HCT116 (cell line): Measurements from ENCODE around the gene AFF1. TPM values are rescaled to one million over a fixed set of nuclear protein-coding genes. Genes with fewer than 3 reads are reported as not detected.

ENCODE experiments used
- ATAC-seq: fragments of 200-7000 bp; cut with Tn5 transposase; 2 replicates; pipeline ENCODE4 v1.9.1; 2020; ENCODE audit warnings: mild to moderate bottlenecking, moderate library complexity
- BruUV-seq: library from RNA; stranded (reverse); fragments of 400-500 nt; replicated peaks from 2 replicates; lab custom pipeline; 2021; lab: Mats Ljungman, UMichigan
- CTCF ChIA-PET: fragments of 300-600 bp; sonication (Branson Sonifier 250); formaldehyde crosslinking; loops from one replicate; lab custom pipeline; 2021; ENCODE audit warnings: antibody characterized with exemption; lab: Charles Lee
- POLR2A ChIA-PET: fragments of 300-600, 350-600 bp; sonication (Branson Sonifier 250); formaldehyde crosslinking; loops from one replicate; lab custom pipeline; 2021; ENCODE audit warnings: antibody characterized with exemption; lab: Charles Lee
- RAD21 ChIA-PET, 2 experiments: fragments of 300-600 bp; sonication (Branson Sonifier 250); formaldehyde crosslinking; loops; one replicate each; lab custom pipeline; 2023; ENCODE audit warnings: low total read pairs in 2 of 2; ENCODE audit not compliant: uncharacterized antibody in 2 of 2, unreplicated experiment in 2 of 2, low non-redundant PET in 1 of 2; lab: Charles Lee
- DNase-seq: peaks from one replicate; pipeline ENCODE4 v3.0.0-alpha.2; 2010; ENCODE audit warnings: low read depth, low spot score
- H2AFZ ChIP-seq: fragments of 200-600 bp; shearing (Covaris generic), sonication (generic); 2 replicates; pipeline ENCODE4 v1.6.1; 2017; ENCODE audit warnings: low read depth, mixed run types, mixed read lengths, antibody characterized with exemption, low read length; ENCODE audit not compliant: poor library complexity, severe bottlenecking
- H3K27ac ChIP-seq: 2 replicates; pipeline ENCODE4 v1.5.1; 2012; ENCODE audit warnings: low read depth, low read length
- H3K27me3 ChIP-seq: fragments of 200-600 bp; sonication (generic); 2 replicates; pipeline ENCODE4 v1.6.1; 2016; ENCODE audit warnings: mixed run types, low read length, mixed read lengths; ENCODE audit not compliant: insufficient read depth
- H3K36me3 ChIP-seq, 2 experiments: fragments of 200-500 bp in 1 of 2; fragments of 200-600 bp in 1 of 2; sonication (Bioruptor generic) in 1 of 2; sonication (generic) in 1 of 2; 2 replicates each; pipeline versions ENCODE4 v1.5.1 to v1.6.1; 2014 to 2016; ENCODE audit warnings: low read length in 2 of 2, inconsistent platforms in 1 of 2, mixed read lengths in 1 of 2, mixed run types in 1 of 2; ENCODE audit not compliant: insufficient read depth in 2 of 2, control insufficient read depth in 1 of 2
- H3K4me1 ChIP-seq, 2 experiments: fragments of 200-600 bp in 1 of 2; sonication (generic) in 1 of 2; 2 replicates each; pipeline versions ENCODE4 v1.5.1 to v1.6.1; 2012 to 2017; ENCODE audit warnings: low read length in 2 of 2, inconsistent platforms in 1 of 2, mild to moderate bottlenecking in 1 of 2, mixed read lengths in 1 of 2, mixed run types in 1 of 2, moderate library complexity in 1 of 2; ENCODE audit not compliant: insufficient read depth in 2 of 2, control insufficient read depth in 1 of 2
- H3K4me2 ChIP-seq: fragments of 200-600 bp; sonication (generic); 2 replicates; pipeline ENCODE4 v1.6.1; 2017; ENCODE audit warnings: mixed run types, low read length, mixed read lengths
- H3K4me3 ChIP-seq, 2 experiments: fragments of 200-600 bp in 1 of 2; sonication (generic) in 1 of 2; replicated peaks in 1 of 2; 2 replicates each; pipeline ENCODE4 v1.5.1; 2011 to 2016; ENCODE audit warnings: low read length in 2 of 2, control low read depth in 1 of 2, low read depth in 1 of 2, mild to moderate bottlenecking in 1 of 2, mixed read lengths in 1 of 2, mixed run types in 1 of 2
- H3K79me2 ChIP-seq: fragments of 200-600 bp; sonication (generic); 2 replicates; pipeline ENCODE4 v1.6.1; 2017; ENCODE audit warnings: mild to moderate bottlenecking, mixed run types, low read length, moderate library complexity, mixed read lengths; ENCODE audit not compliant: insufficient read depth
- H3K9ac ChIP-seq: fragments of 200-600 bp; sonication (generic); 2 replicates; pipeline ENCODE4 v1.6.1; 2016; ENCODE audit warnings: low read length, mixed read lengths
- H3K9me2 ChIP-seq: fragments of 200-600 bp; sonication (generic), shearing (Covaris generic); 2 replicates; pipeline ENCODE4 v1.6.1; 2017; ENCODE audit warnings: mixed run types, mild to moderate bottlenecking, moderate library complexity; ENCODE audit not compliant: insufficient read depth
- H3K9me3 ChIP-seq, 2 experiments: fragments of 200-500 bp in 1 of 2; fragments of 200-600 bp in 1 of 2; sonication (Bioruptor generic) in 1 of 2; sonication (generic) in 1 of 2; 2 replicates each; pipeline ENCODE4 v1.6.1; 2014 to 2017; ENCODE audit warnings: low read length in 2 of 2, mixed read lengths in 2 of 2, inconsistent platforms in 1 of 2, low read depth in 1 of 2, mild to moderate bottlenecking in 1 of 2, mixed run types in 1 of 2, moderate library complexity in 1 of 2; ENCODE audit not compliant: control insufficient read depth in 1 of 2, insufficient read depth in 1 of 2
- H4K20me1 ChIP-seq: fragments of 200-600 bp; sonication (generic), shearing (Covaris generic); 2 replicates; pipeline ENCODE4 v1.6.1; 2017; ENCODE audit warnings: mixed run types, mild to moderate bottlenecking, moderate library complexity; ENCODE audit not compliant: insufficient read depth
- CEBPB ChIP-seq: IDR thresholded peaks from 2 replicates; pipeline ENCODE4 v1.6.1; 2012; ENCODE audit warnings: low read depth
- EGR1 ChIP-seq: IDR thresholded peaks from 2 replicates; pipeline ENCODE4 v1.6.1; 2012; ENCODE audit warnings: low read depth
- ELF1 ChIP-seq: IDR thresholded peaks from 2 replicates; pipeline ENCODE4 v1.6.1; 2012; ENCODE audit warnings: low read depth, borderline replicate concordance
- JUND ChIP-seq: IDR thresholded peaks from 2 replicates; pipeline ENCODE4 v1.6.1; 2012
- POLR2A ChIP-seq: IDR thresholded peaks from 2 replicates; pipeline ENCODE4 v1.7.0; 2011; ENCODE audit warnings: borderline replicate concordance; ENCODE audit not compliant: insufficient read depth, insufficient read length; ENCODE audit errors: extremely low read depth
- RAD21 ChIP-seq: IDR thresholded peaks from 2 replicates; pipeline ENCODE4 v1.6.1; 2012; ENCODE audit warnings: low read depth, mild to moderate bottlenecking
- SP1 ChIP-seq: IDR thresholded peaks from 2 replicates; pipeline ENCODE4 v1.6.1; 2012; ENCODE audit warnings: low read depth
- TCF7L2 ChIP-seq: IDR thresholded peaks from 2 replicates; pipeline ENCODE4 v1.7.0; 2011; ENCODE audit warnings: borderline replicate concordance, inconsistent platforms; ENCODE audit not compliant: insufficient read depth, insufficient read length; ENCODE audit errors: extremely low read depth
- YY1 ChIP-seq: IDR thresholded peaks from 2 replicates; pipeline ENCODE4 v1.6.1; 2011; ENCODE audit warnings: low read length, low read depth, moderate library complexity, mild to moderate bottlenecking; ENCODE audit not compliant: insufficient replicate concordance; ENCODE audit errors: extremely low read depth
- ZFX ChIP-seq: fragments of 450-650 bp; IDR thresholded peaks from 2 replicates; pipeline ENCODE4 v1.6.1; 2017
- ZNF274 ChIP-seq: fragments of 200-500 bp; sonication (Bioruptor generic); IDR thresholded peaks from 2 replicates; pipeline ENCODE4 v1.6.1; 2014; ENCODE audit warnings: mild to moderate bottlenecking, low read depth, low read length, inconsistent platforms
- intact Hi-C: fragments of 100-400 bp; cut with micrococcal nuclease; formaldehyde crosslinking; loops from 2 replicates; pipeline ENCODE4 v1.10.0; 2022
- total RNA-seq: library from RNA; stranded (reverse); gene quantifications from one replicate; pipeline ENCODE4 v1.2.1, GENCODE V29; 2021; ENCODE audit not compliant: unreplicated experiment
- TF ChIP-seq, protein P1 (sequence below): IDR thresholded peaks from 2 replicates; pipeline ENCODE4 v1.6.1; 2012; ENCODE audit warnings: low read depth
- TF ChIP-seq, protein P2 (sequence below): IDR thresholded peaks from 2 replicates; pipeline ENCODE4 v1.6.1; 2011; ENCODE audit warnings: mild to moderate bottlenecking, low read length, moderate library complexity; ENCODE audit not compliant: insufficient replicate concordance; ENCODE audit errors: extremely low read depth

AFF1 gene
- total RNA-seq, 1 experiment from 2014 or later, result 43.1 TPM

DNA sequence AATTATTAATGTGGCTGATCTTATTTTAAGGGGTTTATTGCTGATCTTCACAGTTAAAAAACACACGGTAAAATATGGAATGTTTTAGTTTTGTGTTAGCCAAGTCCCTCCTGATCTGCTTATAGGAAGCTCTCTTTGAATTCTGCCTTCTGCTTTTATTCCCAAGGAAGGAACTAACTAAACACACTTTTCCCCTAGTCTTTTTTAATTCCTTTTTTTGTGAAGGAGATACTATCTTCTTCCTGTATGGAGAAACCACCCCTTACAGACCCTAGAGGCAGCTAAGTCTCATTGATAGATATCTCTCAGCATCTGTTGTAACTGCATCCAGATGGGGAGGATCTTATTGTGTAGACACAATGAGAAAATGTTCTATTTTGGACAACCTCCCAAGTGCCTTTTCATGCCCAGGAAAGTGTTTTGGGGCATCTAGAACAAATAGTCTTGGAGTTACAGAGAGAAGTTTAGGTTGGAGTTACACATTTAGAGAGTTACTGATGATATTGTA is 64.4 kb downstream of the AFF1 start:
- Histone ChIP-seq H4K20me1 (no peaks in the 10 kb centered on the region), H3K4me1 (peaks cover 2 to 7% of the 10 kb centered on the region in 2 experiments; a peak in 1 of 4 replicates), H3K4me2 (no peak overlapping the region), H3K27ac (no peak overlapping the region), H3K79me2 (no peaks in the 10 kb centered on the region), H3K9me2 (no peaks in the 10 kb centered on the region), H3K36me3 (no peaks in the 10 kb centered on the region), H3K9ac (no peak overlapping the region), H3K9me3 (no peaks in the 10 kb centered on the region), H2AFZ (no peak overlapping the region), H3K27me3 (no peaks in the 10 kb centered on the region), H3K4me3 (no peak overlapping the region)
- ATAC-seq (no peak), DNase-seq (no peak)
- no peak for TF ChIP-seq SP1
- no peak for TF ChIP-seq RAD21
- TF ChIP-seq ZFX, result no peak
- no peak for TF ChIP-seq ZNF274
- TF ChIP-seq TCF7L2, result no peak
- no peak for TF ChIP-seq POLR2A
- no peak for TF ChIP-seq EGR1
- TF ChIP-seq, protein P1, sequence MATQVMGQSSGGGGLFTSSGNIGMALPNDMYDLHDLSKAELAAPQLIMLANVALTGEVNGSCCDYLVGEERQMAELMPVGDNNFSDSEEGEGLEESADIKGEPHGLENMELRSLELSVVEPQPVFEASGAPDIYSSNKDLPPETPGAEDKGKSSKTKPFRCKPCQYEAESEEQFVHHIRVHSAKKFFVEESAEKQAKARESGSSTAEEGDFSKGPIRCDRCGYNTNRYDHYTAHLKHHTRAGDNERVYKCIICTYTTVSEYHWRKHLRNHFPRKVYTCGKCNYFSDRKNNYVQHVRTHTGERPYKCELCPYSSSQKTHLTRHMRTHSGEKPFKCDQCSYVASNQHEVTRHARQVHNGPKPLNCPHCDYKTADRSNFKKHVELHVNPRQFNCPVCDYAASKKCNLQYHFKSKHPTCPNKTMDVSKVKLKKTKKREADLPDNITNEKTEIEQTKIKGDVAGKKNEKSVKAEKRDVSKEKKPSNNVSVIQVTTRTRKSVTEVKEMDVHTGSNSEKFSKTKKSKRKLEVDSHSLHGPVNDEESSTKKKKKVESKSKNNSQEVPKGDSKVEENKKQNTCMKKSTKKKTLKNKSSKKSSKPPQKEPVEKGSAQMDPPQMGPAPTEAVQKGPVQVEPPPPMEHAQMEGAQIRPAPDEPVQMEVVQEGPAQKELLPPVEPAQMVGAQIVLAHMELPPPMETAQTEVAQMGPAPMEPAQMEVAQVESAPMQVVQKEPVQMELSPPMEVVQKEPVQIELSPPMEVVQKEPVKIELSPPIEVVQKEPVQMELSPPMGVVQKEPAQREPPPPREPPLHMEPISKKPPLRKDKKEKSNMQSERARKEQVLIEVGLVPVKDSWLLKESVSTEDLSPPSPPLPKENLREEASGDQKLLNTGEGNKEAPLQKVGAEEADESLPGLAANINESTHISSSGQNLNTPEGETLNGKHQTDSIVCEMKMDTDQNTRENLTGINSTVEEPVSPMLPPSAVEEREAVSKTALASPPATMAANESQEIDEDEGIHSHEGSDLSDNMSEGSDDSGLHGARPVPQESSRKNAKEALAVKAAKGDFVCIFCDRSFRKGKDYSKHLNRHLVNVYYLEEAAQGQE, result no peak
- no peak for TF ChIP-seq CEBPB
- no peak for TF ChIP-seq JUND
- TF ChIP-seq YY1, result no peak
- no peak for TF ChIP-seq ELF1
- TF ChIP-seq, protein P2, sequence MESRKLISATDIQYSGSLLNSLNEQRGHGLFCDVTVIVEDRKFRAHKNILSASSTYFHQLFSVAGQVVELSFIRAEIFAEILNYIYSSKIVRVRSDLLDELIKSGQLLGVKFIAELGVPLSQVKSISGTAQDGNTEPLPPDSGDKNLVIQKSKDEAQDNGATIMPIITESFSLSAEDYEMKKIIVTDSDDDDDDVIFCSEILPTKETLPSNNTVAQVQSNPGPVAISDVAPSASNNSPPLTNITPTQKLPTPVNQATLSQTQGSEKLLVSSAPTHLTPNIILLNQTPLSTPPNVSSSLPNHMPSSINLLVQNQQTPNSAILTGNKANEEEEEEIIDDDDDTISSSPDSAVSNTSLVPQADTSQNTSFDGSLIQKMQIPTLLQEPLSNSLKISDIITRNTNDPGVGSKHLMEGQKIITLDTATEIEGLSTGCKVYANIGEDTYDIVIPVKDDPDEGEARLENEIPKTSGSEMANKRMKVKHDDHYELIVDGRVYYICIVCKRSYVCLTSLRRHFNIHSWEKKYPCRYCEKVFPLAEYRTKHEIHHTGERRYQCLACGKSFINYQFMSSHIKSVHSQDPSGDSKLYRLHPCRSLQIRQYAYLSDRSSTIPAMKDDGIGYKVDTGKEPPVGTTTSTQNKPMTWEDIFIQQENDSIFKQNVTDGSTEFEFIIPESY, result no peak
- ChIA-PET POLR2A (interaction anchor here (1.1 kb wide), 1 partner anchor 63 kb away, joined by 4 read pairs; no protein-coding TSS in a partner anchor), CTCF (no interaction called here), RAD21 (no interaction called here)
- intact Hi-C loops, result no loop called here
- no TSS peak for BruUV-seq
